22Rv1 (cell line): ENCODE measurements around the gene GLYATL1B.

ENCODE experiments used
- CTCF ChIP-seq: fragments of 450-650 bp; IDR thresholded peaks from 2 replicates; pipeline ENCODE4 v1.5.1; 2017; ENCODE audit warnings: mild to moderate bottlenecking
- ZFX ChIP-seq: fragments of 450-650 bp; IDR thresholded peaks from 2 replicates; pipeline ENCODE4 v1.6.1; 2017; ENCODE audit warnings: antibody characterized with exemption, borderline replicate concordance

DNA sequence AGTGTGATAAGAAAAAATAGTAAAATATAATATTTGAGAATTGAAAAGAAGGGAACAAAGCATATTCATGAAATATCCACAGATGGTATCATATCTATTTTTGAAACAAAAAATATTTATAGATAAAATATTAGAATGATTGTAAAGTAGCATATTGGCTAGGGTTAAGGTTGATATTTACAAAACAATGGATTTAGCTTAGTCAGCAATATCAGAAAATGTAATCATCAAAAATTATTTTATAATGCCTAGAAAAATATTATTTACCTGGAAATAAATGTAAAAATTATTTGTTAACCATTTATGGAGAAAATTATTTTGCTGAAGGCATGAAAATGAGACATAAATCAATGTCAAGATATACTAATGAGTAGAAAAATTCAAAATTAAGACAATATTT, 33.7 kb downstream of the GLYATL1B start:
- TF ChIP-seq CTCF = no peak
- no peak for TF ChIP-seq ZFX
